OCI-M1 (cell line): ENCODE measurements around the gene NTMT2.
"Not testable (repeated sequence)": the region's sequence is repeated elsewhere in the genome, so short reads cannot be mapped to it uniquely, and the experiment has no call there.

Experiments used
- DNase-seq: peaks from one replicate; lab custom pipeline; 2025; lab: John Stamatoyannopoulos, UW

Gene NTMT2

GRCh38 chr1:170157820-170158219 is 12.1 kb downstream of the NTMT2 start:
- DNase-seq, result no peak

- no peak for DNase-seq
Observed at GRCh38 chr1:170162459-170163246, 16.9 kb downstream of the NTMT2 start.

- DNase-seq, result peak; percentile 67
Observed at GRCh38 chr1:170164103-170164763, 18.5 kb downstream of the NTMT2 start.

DNA sequence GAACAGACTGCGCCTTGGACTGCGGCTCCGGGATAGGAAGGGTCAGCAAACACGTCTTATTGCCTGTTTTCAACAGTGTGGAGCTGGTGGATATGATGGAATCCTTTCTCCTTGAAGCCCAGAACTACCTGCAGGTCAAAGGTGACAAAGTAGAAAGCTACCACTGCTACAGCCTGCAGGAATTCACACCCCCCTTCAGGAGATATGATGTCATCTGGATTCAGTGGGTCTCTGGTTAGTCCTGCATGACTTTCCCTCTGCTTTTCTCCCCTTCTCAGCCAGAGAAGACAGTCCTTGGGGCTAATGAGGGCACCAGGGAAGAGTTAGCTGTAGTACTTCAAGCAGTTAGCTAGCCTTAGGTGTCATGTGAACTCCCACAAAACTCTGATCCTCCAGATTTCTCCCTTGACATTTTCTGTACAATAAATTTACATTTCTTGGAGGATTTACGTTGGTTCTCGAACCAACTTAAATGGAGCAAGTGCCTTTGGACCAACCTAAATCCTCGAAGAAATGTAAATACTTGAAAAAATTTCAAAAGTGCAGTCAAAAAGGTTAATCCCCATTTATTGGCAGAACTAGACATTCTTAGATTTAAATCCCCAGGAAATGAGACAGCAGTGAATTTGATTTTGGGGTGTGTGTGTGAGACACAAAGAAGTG is 20.9 kb downstream of the NTMT2 start:
- DNase-seq, result no peak

- peak; percentile 95 for DNase-seq
Observed at GRCh38 chr1:170168265-170168664, 22.5 kb downstream of the NTMT2 start.

DNA sequence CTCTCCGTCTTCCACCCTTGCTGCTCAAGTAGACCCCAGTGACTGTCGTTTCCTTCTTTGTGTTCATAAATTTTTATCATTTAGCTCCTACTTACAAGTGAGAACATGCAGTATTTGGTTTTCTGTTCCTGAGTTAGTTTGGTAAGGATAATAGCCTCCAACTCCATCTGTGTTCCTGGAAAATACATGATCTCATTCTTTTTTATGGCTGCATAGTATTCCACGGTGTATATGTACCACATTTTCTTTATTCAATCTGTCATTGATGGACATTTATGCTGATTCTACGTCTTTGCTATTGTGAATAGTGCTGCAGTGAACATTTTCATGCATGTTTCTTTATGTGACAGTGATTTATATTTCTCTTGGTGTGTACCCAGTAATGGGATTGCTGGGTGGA is 24.8 kb downstream of the NTMT2 start:
- not testable (repeated sequence) for DNase-seq

- DNase-seq, result no peak
Observed at GRCh38 chr1:170174395-170174794, 28.6 kb downstream of the NTMT2 start.

DNA sequence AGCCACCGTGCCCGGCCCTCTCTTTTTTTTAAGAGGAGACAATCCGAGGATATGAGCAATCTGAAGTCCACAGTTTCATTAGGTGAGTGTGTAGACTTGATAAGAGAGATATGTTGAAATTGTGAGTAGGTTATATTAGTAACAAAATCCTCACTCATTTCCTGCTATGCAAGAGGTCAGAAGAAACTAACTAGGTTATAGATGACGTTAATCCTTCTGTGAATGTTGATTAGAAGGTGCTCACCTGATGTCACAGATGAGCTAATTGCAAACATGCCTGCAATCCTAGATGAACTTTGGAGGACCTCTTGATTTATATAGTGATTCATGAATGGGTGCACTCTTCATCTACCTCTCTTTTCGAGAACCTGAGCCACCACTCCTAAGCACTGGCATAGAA is 29.3 kb downstream of the NTMT2 start:
- peak; percentile 23 for DNase-seq

DNA sequence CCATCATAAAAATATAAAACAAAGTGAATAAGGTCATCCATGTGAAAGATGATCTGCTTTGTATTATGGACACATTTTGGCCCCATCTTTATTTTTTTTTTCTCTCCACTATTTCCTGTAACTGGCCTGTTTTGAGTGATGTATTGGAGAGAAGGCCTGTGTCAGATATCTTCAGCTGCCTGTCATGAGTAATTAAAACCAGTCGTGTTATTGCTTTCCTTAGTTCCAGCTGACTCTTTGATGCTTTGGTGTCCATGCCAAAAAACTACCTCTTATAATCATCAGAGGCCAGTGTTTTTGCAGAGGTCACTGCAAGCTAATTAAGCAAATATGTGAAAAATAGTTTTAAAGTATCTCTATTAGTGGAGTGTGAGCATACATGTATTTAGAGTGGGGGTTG is 29.7 kb downstream of the NTMT2 start:
- DNase-seq, result no peak

GRCh38 chr1:170176772-170177171 is 31.0 kb downstream of the NTMT2 start:
- peak; percentile 51 for DNase-seq

GRCh38 chr1:170182442-170182841 is 36.7 kb downstream of the NTMT2 start:
- no peak for DNase-seq

- no peak for DNase-seq
Observed at GRCh38 chr1:170192546-170192945, 46.8 kb downstream of the NTMT2 start.

DNA sequence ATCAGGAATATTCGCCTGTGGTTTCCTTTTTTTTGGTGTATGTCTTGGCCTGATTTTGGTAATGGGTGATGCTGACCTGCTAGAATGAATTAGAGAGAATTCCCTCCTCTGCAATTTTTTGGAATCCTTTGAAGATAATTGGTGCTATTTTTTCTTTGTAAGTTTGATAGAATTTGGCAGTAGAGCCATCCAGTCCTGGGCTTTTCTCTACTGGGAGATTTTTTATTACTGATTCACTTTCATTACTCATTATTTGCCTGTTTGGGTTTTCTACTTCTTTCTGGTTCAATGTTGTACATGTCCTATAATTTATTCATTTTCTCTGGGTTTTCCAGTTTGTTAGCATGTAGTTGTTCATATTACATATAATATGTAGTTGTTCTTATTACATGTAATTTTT is 48.7 kb downstream of the NTMT2 start:
- DNase-seq, result no peak

- no peak for DNase-seq
Observed at GRCh38 chr1:170196490-170197236, 50.9 kb downstream of the NTMT2 start.

DNA sequence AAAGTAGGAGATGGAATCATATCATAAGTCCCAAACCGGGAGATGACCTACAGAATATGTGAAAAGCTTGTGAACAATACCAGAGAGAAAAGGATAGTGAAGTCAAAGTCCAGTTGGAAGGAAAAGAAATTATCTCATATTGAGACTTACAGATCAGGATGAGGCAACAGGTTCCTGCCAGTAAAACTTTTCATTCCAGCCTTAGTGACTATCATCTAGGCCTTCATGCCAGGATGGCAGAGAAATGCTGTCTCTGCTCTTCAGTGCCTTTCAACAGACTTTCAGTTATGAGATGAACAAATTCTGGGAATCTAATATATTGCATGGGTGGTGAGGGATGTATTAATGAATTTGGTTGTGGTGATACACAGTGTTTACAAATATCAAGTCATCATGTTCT is 52.3 kb downstream of the NTMT2 start:
- DNase-seq, result no peak

- no peak for DNase-seq
Observed at GRCh38 chr1:170198584-170198983, 52.8 kb downstream of the NTMT2 start.

- no peak for DNase-seq
Observed at GRCh38 chr1:170200161-170200560, 54.4 kb downstream of the NTMT2 start.

GRCh38 chr1:170200621-170201397 is 55.0 kb downstream of the NTMT2 start:
- peak; percentile 61 for DNase-seq

DNA sequence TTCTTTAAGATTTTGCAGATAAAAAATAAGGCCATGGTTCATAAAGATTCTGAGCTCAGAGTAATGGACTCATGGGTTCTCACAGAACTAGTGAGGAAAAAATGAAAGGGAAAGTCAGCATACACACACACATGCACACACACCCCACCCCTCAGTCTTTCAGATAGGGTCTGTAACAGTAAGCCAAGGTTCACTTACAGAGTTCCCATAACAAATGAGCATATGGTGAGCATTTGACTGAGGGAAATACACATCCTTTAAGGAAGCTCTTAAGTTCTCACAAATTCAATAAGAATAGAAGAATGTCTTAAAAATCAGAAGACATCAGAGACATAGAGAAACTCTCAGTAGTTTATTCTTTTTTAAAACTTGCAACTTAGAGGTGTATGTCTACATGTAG is 57.9 kb downstream of the NTMT2 start:
- no peak for DNase-seq

DNA sequence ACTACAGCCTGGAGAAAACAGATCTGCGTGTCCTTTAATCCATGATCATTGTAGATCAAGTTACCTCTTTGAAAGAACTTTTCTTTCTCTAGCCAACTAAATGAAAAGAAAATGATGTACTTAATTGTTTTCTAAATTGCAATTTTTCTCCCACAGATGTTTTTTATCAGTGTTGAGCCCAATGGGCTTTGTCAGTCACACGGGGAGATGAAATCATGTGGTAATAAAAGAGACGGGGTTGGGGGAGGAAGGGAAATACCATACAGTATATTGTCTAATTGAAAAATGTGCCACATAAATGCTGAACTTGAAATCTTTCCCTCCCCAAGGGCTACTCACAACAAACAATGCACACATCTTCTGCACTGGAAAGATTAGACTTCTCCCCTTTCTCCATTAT is 58.4 kb downstream of the NTMT2 start:
- no peak for DNase-seq

- DNase-seq, result no peak
Observed at GRCh38 chr1:170205301-170205700, 59.5 kb downstream of the NTMT2 start.

DNA sequence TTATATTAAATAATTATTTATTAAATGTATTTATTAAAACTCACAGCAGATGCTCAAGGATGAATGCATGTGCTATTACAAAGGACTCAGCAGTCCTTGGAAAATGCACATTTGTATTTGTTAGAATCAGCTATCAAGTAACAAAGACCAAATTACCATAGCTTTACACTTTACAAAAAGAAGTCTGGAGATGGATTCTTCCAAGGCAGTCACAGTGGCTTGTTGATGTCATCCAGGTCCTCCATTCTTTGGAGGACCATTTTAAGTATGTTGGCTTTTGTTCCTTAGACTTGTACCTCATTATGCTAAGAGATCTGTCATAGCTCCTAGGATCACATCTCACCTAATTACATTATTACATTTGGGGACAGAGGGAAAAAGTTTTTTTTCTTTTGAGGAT is 63.4 kb downstream of the NTMT2 start:
- no peak for DNase-seq
